Stomach (tissue), 4 donors: Measurements from ENCODE around the gene ITK.

Source experiments
- CTCF ChIP-seq, 7 experiments: fragments of 450-650 bp in 4 of 7; fragments of 200-600 bp in 3 of 7; sonication (generic) in 3 of 7; IDR thresholded peaks; one replicate each; pipeline ENCODE4 v1.5.1; 2016 to 2019; ENCODE audit warnings: antibody characterized with exemption in 7 of 7, control low read depth in 2 of 7, mild to moderate bottlenecking in 1 of 7
- EP300 ChIP-seq: sonication (generic); formaldehyde crosslinking; IDR thresholded peaks from one replicate; pipeline ENCODE4 v1.6.1; 2017; ENCODE audit warnings: antibody characterized with exemption
- POLR2A ChIP-seq, 4 donors: fragments of 450-650 bp; IDR thresholded peaks; one replicate each; pipeline ENCODE4 v1.6.1; 2016; ENCODE audit warnings: antibody characterized with exemption in 4 of 4, control low read depth in 2 of 4, mild to moderate bottlenecking in 1 of 4, moderate library complexity in 1 of 4
- POLR2AphosphoS5 ChIP-seq, 3 donors: sonication (generic); formaldehyde crosslinking; IDR thresholded peaks; one replicate each; pipeline ENCODE4 v1.6.1; 2016; ENCODE audit warnings: antibody characterized with exemption in 3 of 3

- no peak for TF ChIP-seq CTCF (IDR thresholded peaks at IDR 0.05)
- TF ChIP-seq EP300: no peak
- no peak for TF ChIP-seq POLR2A (IDR thresholded peaks at IDR 0.05)
- no peak for TF ChIP-seq POLR2AphosphoS5 (IDR thresholded peaks at IDR 0.05)
Observed at GRCh38 chr5:157245886-157246285, 65.2 kb downstream of the ITK start.
